GM10266 (cell line): ENCODE data around the gene SLC12A3.
"Not testable (repeated sequence)": the region's sequence is repeated elsewhere in the genome, so short reads cannot be mapped to it uniquely, and the experiment has no call there.

Experiments used
- DNase-seq: peaks from one replicate; pipeline ENCODE4 v3.0.0; 2012; ENCODE audit errors: extremely low spot score
- CTCF ChIP-seq: IDR thresholded peaks from 2 replicates; pipeline ENCODE4 v1.5.1; 2012; ENCODE audit warnings: mild to moderate bottlenecking, low read depth; ENCODE audit not compliant: control insufficient read depth, insufficient read depth; ENCODE audit errors: missing control alignments

SLC12A3 gene

DNA sequence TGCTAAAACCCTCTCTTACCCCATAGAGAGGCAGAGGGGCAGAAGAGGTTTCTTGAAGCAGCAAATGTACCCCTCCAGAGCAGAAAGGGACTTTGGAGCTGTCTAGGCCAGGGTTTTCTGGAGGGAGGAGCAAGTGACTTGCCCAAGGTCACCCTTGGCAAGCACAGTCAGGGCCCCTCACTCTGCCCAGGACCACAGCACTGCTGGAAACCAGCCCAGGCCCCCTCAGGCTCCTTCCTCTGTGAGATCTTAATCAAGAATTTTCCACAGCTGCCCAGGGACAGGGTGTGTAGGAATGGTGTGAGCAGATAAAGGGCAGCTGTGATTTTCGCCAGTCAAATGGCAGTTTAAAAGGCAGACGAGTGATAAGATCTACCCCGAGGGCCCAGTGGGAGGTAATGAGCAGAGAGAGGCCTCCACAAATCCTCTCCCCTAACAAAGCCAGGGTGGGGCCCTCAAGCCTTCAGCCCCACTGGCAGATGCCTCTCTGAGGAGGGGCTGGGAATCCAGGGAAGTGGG is 3.9 kb upstream of the SLC12A3 start:
- DNase-seq: no peak
- no peak for TF ChIP-seq CTCF

GRCh38 chr16:56861756-56862155 is 3.3 kb upstream of the SLC12A3 start:
- no peak for TF ChIP-seq CTCF
- no peak for DNase-seq

DNA sequence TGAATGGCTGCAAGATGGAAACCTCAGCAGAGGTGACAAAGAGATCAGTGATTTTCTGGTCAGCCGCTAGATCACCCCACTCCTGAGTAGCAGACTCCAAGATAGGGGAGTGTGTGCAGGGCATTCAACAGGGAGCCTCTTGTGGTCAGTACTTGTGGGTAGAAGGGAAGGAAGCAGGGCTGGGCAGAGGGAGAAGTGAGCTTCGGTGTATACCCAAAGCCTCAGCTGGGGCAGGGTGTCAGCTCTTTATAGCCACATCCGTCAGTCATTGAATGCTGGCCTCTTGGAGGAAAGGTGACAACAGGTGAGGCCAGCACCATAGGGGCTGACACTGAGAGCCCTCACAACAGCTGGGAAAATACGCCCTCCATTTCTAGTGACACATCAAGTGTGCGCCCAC is 2.2 kb upstream of the SLC12A3 start:
- TF ChIP-seq CTCF: no peak
- no peak for DNase-seq

DNA sequence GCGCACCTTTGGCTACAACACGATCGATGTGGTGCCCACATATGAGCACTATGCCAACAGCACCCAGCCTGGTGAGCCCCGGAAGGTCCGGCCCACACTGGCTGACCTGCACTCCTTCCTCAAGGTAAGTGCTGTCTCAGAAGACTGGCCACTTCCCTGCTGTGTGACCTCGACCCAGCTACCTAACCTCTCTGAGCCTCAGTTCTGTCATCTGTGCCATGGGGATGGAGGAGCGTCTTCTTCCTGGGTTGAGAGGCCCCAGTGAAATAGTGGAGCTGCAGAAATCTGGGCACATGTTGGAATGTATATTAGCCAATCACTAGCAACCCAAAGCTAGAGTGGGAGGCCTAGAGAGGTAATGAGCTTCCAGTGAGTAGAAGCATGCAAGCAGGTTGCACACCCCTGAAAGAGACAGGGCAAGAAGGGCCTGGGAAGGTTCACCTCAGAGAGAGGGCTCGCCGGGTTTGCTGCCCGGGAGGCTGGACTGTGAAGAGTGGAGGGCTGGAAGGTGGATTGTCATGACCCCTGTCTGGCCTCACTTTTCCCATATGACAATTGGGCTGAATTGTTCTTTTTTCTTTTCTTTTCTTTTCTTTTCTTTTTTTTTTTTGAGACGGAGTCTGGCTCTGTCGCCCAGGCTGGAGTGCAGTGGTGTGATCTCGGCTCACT is 521 bp downstream of the SLC12A3 start:
- no peak for TF ChIP-seq CTCF
- no peak for DNase-seq

GRCh38 chr16:56866955-56867830 is 2.2 kb downstream of the SLC12A3 start:
- peak; percentile 52 for DNase-seq
- peak; percentile 67 for TF ChIP-seq CTCF

GRCh38 chr16:56868175-56868574 is 3.2 kb downstream of the SLC12A3 start:
- TF ChIP-seq CTCF: no peak

DNA sequence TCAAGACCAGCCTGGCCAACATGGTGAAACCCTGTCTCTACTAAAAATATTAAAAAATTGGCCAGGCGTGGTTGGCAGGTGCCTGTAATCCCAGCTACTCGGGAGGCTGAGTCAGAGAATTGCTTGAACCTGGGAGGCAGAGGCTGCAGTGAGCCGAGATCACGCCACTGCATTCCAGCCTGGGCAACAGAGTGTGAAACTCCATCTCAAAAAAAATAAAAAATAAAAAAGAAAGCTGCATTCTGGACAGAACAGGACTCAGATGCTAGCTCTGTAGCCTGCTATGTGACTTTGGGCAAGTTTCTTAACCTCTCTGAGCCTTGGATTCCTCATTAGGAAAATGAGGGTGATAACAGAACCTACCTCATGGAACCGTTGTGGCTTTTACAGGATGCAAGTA is 3.8 kb downstream of the SLC12A3 start:
- not testable (repeated sequence) for DNase-seq

More at GRCh38 chr16:56868175-56868574, 3.2 kb downstream of the SLC12A3 start:
- DNase-seq: no peak
